Lower lobe of right lung (tissue), 2 donors: Measurements from ENCODE around the gene C3orf18. TPM values are rescaled to one million over a fixed set of nuclear protein-coding genes. Genes with fewer than 3 reads are reported as not detected.

Experiments used
- ATAC-seq, 2 donors: fragments of 200-7000 bp; cut with Tn5 transposase; one replicate each; pipeline ENCODE4 v1.9.1; 2020 to 2022; ENCODE audit warnings: mild to moderate bottlenecking in 2 of 2, moderate library complexity in 2 of 2
- DNase-seq: peaks from one replicate; pipeline ENCODE4 v3.0.0-alpha.2; 2020
- H3K27ac ChIP-seq: fragments of 200-600 bp; one replicate; pipeline ENCODE4 v1.8.0; 2022
- H3K27me3 ChIP-seq: fragments of 200-600 bp; one replicate; pipeline ENCODE4 v1.8.0; 2022; ENCODE audit warnings: low read depth
- H3K36me3 ChIP-seq: fragments of 200-600 bp; one replicate; pipeline ENCODE4 v1.8.0; 2022; ENCODE audit warnings: mild to moderate bottlenecking
- H3K4me1 ChIP-seq: fragments of 200-600 bp; one replicate; pipeline ENCODE4 v1.8.0; 2022
- H3K4me3 ChIP-seq: fragments of 200-600 bp; one replicate; pipeline ENCODE4 v1.8.0; 2022; ENCODE audit warnings: mild to moderate bottlenecking
- H3K9me3 ChIP-seq: fragments of 200-600 bp; one replicate; pipeline ENCODE4 v1.8.0; 2022
- intact Hi-C: fragments of 100-400 bp; cut with DNase I; formaldehyde crosslinking; loops from one replicate; pipeline ENCODE4 v1.11.0; 2022
- total RNA-seq: library from RNA; stranded (reverse); fragmentation: NEBNext Ultra II Directional; extraction: Animal tissue kit (Norgen Biotek cat#: 25700); gene quantifications from one replicate; pipeline ENCODE4 v1.2.1, GENCODE V29; 2021
- TF ChIP-seq, protein P1 (sequence below): fragments of 200-600 bp; IDR thresholded peaks from one replicate; pipeline ENCODE4 v1.8.0; 2022; ENCODE audit warnings: antibody characterized with exemption, mild to moderate bottlenecking
- donor health status: DM: no; HTN: yes; CAD: no; lungs with severe emphysema.

C3orf18 gene
- total RNA-seq, 1 donor from 2014 or later: 6.7 TPM

GRCh38 chr3:50530001-50530970 lies 37.3 kb downstream of the C3orf18 start:
- DNase-seq (no peak), ATAC-seq (peak in 1 of 2 donors; percentile 28)
- peaks cover 6% of the 10 kb centered on the region for H3K27me3 ChIP-seq
- H3K4me1 ChIP-seq: peaks cover 4% of the 10 kb centered on the region
- TF ChIP-seq, protein P1, sequence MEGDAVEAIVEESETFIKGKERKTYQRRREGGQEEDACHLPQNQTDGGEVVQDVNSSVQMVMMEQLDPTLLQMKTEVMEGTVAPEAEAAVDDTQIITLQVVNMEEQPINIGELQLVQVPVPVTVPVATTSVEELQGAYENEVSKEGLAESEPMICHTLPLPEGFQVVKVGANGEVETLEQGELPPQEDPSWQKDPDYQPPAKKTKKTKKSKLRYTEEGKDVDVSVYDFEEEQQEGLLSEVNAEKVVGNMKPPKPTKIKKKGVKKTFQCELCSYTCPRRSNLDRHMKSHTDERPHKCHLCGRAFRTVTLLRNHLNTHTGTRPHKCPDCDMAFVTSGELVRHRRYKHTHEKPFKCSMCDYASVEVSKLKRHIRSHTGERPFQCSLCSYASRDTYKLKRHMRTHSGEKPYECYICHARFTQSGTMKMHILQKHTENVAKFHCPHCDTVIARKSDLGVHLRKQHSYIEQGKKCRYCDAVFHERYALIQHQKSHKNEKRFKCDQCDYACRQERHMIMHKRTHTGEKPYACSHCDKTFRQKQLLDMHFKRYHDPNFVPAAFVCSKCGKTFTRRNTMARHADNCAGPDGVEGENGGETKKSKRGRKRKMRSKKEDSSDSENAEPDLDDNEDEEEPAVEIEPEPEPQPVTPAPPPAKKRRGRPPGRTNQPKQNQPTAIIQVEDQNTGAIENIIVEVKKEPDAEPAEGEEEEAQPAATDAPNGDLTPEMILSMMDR: no peak
- H3K9me3 ChIP-seq: no peaks in the 10 kb centered on the region
- H3K36me3 ChIP-seq: no peaks in the 10 kb centered on the region
- H3K27ac ChIP-seq: no peak overlapping the region
- intact Hi-C loops: no loop called here
- no peak overlapping the region for H3K4me3 ChIP-seq

DNA sequence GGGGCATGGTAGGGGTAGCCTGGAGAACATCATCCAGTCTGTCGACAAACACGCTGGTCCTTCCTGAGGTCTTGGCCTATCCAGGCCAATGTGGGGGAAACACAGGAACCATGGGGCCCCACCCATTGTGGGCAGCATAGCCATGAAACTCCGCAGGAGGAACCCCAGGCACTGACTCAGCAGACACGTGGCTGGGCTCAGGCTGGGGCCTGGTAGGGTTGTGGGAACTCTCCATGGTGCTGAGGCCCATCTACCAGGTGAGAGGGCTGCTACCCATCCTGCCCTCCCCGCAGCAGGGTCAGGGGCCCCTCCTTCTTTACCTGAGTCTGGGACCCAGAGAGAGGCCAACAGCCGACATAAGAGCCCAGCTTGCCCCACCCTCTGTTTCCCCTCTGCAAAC lies 41.6 kb downstream of the C3orf18 start:
- Histone ChIP-seq H3K9me3 (no peaks in the 10 kb centered on the region), H3K36me3 (no peaks in the 10 kb centered on the region), H3K27ac (no peak overlapping the region), H3K4me1 (peaks cover 4% of the 10 kb centered on the region), H3K27me3 (peaks cover 6% of the 10 kb centered on the region), H3K4me3 (no peak overlapping the region)
- intact Hi-C loops: no loop called here
- ATAC-seq (peak; percentile 56 to 79), DNase-seq (peak; percentile 81)
- TF ChIP-seq, protein P1: no peak

DNA sequence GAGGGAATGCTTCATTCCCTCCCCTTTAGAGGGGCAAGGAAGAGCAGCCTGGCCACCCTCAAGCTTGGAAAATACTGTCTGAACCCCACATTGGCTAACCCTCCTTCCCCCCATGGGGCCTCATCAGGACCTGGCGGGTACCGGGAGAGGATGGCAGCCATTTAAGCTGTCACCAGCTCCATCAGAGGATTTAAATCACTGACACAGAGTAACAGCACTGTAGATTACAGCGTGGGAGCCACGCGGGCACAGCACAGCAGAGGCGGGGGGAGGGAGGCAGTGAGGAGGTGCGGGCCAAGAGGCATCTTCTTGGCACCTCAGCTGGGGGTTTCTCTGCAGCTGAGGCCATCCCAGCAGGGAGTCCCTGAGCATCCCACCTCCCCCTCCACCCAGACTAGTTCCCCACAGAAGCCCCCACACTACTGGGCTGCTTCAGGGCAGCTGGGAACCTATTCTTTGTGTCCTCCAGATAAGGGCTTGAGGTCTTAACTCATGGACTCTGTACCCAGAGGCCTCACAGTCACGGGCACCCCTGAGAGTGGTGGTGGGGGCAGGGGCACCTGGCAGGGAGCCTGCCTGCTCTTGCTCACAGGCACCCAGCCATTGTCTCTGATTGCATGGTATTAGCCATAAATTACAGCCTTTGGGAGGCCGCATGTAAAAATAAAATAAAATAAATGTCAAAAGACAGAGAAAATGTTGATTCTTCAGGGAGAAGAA lies 42.2 kb downstream of the C3orf18 start:
- TF ChIP-seq, protein P1: no peak
- intact Hi-C loops: no loop called here
- no peak for DNase-seq

DNA sequence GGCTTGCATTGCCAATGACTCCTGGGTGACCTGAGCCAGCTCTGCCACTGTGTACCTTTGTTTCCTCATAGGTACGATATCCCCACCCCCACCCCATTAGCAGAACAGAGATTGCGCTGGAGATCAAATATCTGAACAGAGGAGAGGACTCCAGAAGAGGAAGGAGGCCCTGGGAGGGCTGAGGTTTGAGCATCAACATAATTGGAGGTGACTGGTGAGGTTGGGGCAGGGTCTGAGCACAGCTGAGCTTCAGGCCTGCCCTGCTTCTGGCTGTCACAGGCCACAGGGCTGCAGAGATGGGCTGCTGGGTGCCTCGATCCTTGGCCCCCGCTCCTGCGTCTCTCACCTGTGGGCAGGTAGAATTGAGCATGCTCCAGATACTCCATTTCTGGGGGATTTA lies 42.8 kb downstream of the C3orf18 start:
- TF ChIP-seq, protein P1: no peak
- Histone ChIP-seq H3K9me3 (no peaks in the 10 kb centered on the region), H3K36me3 (no peaks in the 10 kb centered on the region), H3K4me1 (peaks cover under 1% of the 10 kb centered on the region), H3K27me3 (peaks cover 1% of the 10 kb centered on the region), H3K4me3 (no peak overlapping the region), H3K27ac (no peak overlapping the region)
- no peak for ATAC-seq
- intact Hi-C loops: no loop called here
- no peak for DNase-seq

More for the DNA sequence above, 42.2 kb downstream of the C3orf18 start:
- Histone ChIP-seq H3K27me3 (peaks cover 6% of the 10 kb centered on the region), H3K36me3 (no peaks in the 10 kb centered on the region), H3K4me3 (no peak overlapping the region), H3K4me1 (peaks cover 4% of the 10 kb centered on the region), H3K27ac (no peak overlapping the region), H3K9me3 (no peaks in the 10 kb centered on the region)
- ATAC-seq: no peak

DNA sequence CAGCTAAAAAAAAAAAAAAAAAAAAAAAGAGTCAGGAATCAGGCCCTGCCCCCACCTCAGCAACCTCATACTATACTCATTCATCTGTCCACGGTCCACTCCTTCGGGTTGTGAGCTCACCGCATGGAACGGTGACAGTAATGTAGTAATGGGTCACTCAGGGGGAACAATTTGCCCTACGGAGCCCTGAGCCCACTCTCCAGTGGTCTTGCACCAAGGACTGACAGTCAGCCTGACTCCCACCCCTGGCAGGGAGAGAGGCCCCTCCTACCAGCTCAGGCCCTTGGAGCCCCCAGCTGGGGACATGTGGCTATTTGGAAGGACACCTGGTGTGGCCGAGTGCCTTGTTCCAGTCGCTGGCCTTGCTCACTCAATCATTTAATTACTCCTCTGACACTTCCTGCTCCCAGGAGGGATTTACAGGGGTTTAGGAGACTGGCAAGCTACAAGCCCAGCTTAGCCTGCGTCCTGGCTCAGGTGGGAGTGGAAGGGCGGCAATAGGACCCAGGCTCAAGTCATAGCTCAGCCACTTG lies 44.2 kb downstream of the C3orf18 start:
- Histone ChIP-seq H3K36me3 (no peaks in the 10 kb centered on the region), H3K27ac (no peak overlapping the region), H3K4me1 (no peaks in the 10 kb centered on the region), H3K4me3 (no peak overlapping the region), H3K9me3 (no peaks in the 10 kb centered on the region), H3K27me3 (no peaks in the 10 kb centered on the region)
- intact Hi-C loops: no loop called here
- no peak for ATAC-seq
- TF ChIP-seq, protein P1: no peak
- no peak for DNase-seq
